ENCODE data around the gene ECSIT.

DNA sequence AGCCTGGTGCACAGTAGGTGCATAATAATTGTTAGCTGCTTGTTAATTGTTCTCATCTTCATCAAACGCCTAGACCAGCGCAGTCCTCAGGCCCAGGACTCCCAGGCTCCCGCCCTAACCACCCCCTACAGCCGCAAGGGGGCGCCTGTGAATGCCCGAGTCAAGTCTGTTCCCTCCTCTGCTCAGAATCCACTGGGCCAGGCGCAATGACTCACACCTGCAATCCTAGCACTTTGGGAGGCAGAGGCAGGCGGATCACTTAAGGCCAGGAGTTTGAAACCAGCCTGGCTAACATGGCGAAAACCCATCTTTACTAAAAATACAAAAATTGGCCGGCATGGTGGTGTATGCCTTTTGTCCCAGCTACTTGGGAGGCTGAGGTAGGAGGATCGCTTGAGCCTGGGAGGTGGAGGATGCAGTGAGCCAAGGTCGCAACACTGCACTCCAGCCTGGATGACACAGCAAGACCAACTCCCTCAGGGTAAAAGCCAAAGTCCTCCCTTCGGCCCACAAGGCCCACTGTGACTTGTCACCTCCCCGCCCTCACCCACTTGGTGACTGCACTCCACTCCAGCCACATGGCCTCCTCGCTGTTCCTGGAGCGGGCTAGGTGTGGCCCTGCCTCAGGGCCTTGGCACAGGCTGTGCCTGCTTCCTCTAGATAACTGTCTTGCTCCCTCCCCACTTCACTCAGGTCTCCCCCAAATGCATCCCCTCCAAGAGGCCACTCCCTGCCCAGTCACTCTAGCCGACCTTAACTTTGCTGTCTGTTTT lies 32.4 kb downstream of the ECSIT start:
- TF ChIP-seq, protein P1, sequence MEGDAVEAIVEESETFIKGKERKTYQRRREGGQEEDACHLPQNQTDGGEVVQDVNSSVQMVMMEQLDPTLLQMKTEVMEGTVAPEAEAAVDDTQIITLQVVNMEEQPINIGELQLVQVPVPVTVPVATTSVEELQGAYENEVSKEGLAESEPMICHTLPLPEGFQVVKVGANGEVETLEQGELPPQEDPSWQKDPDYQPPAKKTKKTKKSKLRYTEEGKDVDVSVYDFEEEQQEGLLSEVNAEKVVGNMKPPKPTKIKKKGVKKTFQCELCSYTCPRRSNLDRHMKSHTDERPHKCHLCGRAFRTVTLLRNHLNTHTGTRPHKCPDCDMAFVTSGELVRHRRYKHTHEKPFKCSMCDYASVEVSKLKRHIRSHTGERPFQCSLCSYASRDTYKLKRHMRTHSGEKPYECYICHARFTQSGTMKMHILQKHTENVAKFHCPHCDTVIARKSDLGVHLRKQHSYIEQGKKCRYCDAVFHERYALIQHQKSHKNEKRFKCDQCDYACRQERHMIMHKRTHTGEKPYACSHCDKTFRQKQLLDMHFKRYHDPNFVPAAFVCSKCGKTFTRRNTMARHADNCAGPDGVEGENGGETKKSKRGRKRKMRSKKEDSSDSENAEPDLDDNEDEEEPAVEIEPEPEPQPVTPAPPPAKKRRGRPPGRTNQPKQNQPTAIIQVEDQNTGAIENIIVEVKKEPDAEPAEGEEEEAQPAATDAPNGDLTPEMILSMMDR (IDR thresholded peaks at IDR 0.05 in 4 of 5, conservative IDR thresholded peaks at IDR 0.05 in 1 of 5): peak in 4 of 5 experiments; percentile 46 to 58 (median 50)
- TF ChIP-seq POLR2A (IDR thresholded peaks at IDR 0.05): no peak
